C4-2B (cell line): Measurements from ENCODE around the gene LEFTY1.

Source experiments
- H3K27ac ChIP-seq: fragments of 450-650 bp; 2 replicates; pipeline ENCODE4 v1.5.1; 2017
- CTCF ChIP-seq: fragments of 450-650 bp; conservative IDR thresholded peaks from 2 replicates; pipeline ENCODE4 v1.5.1; 2017; ENCODE audit warnings: mild to moderate bottlenecking
- ZFX ChIP-seq: fragments of 450-650 bp; IDR thresholded peaks from 2 replicates; pipeline ENCODE4 v1.6.1; 2017

The LEFTY1 gene

GRCh38 chr1:225853441-225853840 is 35.5 kb downstream of the LEFTY1 start:
- TF ChIP-seq CTCF: no peak
- H3K27ac ChIP-seq: no peak overlapping the region

GRCh38 chr1:225852413-225853124 is 36.4 kb downstream of the LEFTY1 start:
- no peak overlapping the region for H3K27ac ChIP-seq
- TF ChIP-seq ZFX: no peak
- TF ChIP-seq CTCF: no peak

- TF ChIP-seq CTCF (no peak), ZFX (no peak)
- no peak overlapping the region for H3K27ac ChIP-seq
Measured at GRCh38 chr1:225851805-225852204, 37.1 kb downstream of the LEFTY1 start.

- TF ChIP-seq CTCF (no peak), ZFX (no peak)
- H3K27ac ChIP-seq: no peak overlapping the region
Measured at GRCh38 chr1:225850370-225850769, 38.6 kb downstream of the LEFTY1 start.

GRCh38 chr1:225849925-225850324 is 39.0 kb downstream of the LEFTY1 start:
- no peak overlapping the region for H3K27ac ChIP-seq
- no peak for TF ChIP-seq ZFX
- no peak for TF ChIP-seq CTCF

- H3K27ac ChIP-seq: no peak overlapping the region
- TF ChIP-seq CTCF: no peak
- TF ChIP-seq ZFX: no peak
Measured at GRCh38 chr1:225848030-225848955, 40.7 kb downstream of the LEFTY1 start.

- H3K27ac ChIP-seq: no peak overlapping the region
- TF ChIP-seq CTCF: no peak
- no peak for TF ChIP-seq ZFX
Measured at GRCh38 chr1:225847610-225848009, 41.3 kb downstream of the LEFTY1 start.
